GM21390 (cell line): ENCODE results near the gene COCH.
A peak's percentile ranks its signal among the peaks of the same experiment; 100 is the strongest.
"Not testable (repeated sequence)": the region's sequence is repeated elsewhere in the genome, so short reads cannot be mapped to it uniquely, and the experiment has no call there.

Source experiments
- ATAC-seq: cut with Tn5 transposase; IDR thresholded peaks from one replicate; pipeline ENCODE4 v1.9.1; 2021; ENCODE audit not compliant: unreplicated experiment

COCH gene

GRCh38 chr14:30874999-30875787, 834 bp downstream of the COCH start:
- peak; percentile 38 for ATAC-seq

DNA sequence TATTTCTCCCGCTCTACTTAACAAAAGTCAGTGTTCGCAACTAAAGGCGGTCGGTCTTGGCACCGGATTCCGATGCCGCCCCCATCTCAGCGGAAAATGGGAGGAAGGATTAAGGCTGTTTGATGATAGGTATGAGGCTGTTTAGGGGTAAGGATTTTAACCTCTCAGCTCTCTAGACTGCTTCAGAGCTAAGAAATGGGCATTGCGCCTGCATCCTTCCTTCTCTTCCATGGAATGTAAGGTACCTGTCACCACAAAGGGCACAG, 1.4 kb downstream of the COCH start:
- no peak for ATAC-seq

- no peak for ATAC-seq
These were observed 2.3 kb downstream of the COCH start for GRCh38 chr14:30876692-30877091.

DNA sequence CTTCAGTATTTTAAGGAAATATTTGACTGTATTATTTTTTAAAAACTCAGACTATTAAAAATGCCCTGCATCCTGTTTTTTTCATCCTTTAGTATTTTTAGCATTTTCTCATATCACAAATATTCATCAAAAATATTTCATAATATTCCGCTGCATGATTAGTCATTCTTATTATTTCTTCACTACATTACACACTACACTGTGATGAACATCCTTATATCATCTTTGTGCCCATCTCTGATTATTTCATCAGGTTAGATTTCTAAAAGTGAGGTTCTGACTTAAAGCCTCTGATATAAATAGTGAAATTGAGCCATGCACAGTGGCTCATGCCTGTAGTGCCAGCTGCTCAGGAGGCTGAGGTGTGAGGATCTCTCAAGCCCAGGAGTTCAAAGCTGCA, 8.1 kb downstream of the COCH start:
- ATAC-seq, result no peak

DNA sequence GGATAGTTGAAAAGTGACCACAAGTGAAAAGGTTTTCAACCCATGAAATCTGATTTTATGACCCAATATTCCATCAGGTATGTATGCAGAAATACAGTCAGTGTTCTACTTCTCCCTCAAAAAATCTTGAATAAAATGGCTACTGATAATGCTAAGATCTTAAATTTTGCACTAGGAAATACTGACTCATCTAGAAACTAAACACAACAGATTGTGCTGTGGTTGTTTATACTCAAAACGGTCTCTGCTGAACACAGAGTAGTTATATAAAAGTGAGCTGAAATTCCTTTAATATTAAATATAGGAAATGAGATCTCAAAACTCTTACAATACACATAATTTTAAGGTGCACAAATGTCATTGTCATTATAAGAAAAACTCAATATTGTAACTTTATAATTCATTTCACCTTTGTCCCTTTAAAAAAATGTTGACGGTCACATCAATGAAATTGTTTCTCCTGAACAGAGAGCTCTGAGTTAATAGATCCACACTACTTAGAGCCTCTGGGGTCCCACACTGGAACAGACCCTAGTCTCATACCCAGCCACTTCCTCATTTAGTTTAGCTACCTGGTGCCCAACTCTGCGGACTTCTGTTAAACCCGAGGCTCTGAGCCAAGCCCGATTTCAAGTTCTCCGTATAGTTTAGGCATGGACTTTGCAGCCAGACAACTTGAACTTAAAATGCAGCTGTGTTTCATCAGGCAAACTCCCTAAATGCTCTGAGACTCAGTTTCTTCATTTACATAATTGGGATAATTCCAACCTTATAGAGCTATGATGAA, 9.3 kb downstream of the COCH start:
- no peak for ATAC-seq

- no peak for ATAC-seq
These were observed 10.5 kb downstream of the COCH start for GRCh38 chr14:30884901-30885300.

- no peak for ATAC-seq
These were observed 11.7 kb downstream of the COCH start for GRCh38 chr14:30885840-30886740.

GRCh38 chr14:30888480-30889243, 14.3 kb downstream of the COCH start:
- no peak for ATAC-seq

- no peak for ATAC-seq
These were observed 14.9 kb downstream of the COCH start for GRCh38 chr14:30889244-30889594.

GRCh38 chr14:30893819-30894218, 19.5 kb downstream of the COCH start:
- ATAC-seq, result no peak

DNA sequence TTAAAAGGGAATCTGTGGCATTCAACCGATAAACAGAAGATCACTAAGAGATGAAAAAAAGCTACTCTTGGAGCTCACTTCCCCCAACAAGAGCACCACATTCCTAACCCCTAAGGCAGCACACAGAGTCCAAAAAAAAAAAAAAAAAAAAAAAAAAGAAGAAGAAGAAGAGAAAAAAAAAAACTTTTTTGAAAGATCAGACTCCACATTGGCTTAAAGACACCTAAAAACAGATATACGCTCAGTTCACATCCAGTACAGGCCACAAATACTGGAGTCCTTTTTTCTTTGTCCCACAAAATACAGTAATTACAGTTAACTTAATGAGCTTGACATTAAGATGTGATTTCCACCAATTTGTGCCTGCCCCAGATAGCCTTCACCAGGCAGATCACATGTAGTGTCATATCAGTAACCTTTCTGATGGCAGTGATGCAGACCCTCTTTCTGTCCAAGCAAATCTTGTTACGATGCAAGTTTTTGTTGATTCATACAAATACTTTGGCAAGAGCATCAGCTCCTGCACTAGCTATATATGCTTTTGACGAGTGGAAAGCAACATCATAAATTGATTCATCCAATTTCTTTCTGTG, 20.7 kb downstream of the COCH start:
- no peak for ATAC-seq

DNA sequence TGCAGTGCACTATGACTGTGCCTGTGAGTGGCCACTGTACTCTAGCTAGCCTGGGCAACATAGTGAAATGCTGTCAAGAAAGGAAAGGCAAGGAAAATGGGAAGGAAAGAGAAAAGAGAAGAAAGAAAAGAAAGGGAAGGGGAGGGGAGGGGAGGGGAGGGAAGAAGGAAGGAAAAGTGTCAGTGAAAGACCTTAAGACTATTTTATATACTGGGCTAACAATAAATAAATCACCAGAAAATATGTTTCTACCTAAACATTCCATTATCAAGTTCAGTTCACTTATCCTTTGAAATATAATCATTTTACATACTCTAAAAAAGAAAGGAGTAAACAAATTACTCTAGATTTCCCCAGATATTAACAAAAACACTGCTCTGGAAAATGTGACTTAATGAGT, 22.1 kb downstream of the COCH start:
- no peak for ATAC-seq

- not testable (repeated sequence) for ATAC-seq
These were observed 22.8 kb downstream of the COCH start for GRCh38 chr14:30897121-30897520.

GRCh38 chr14:30903285-30904124, 29.1 kb downstream of the COCH start:
- ATAC-seq, result no peak

DNA sequence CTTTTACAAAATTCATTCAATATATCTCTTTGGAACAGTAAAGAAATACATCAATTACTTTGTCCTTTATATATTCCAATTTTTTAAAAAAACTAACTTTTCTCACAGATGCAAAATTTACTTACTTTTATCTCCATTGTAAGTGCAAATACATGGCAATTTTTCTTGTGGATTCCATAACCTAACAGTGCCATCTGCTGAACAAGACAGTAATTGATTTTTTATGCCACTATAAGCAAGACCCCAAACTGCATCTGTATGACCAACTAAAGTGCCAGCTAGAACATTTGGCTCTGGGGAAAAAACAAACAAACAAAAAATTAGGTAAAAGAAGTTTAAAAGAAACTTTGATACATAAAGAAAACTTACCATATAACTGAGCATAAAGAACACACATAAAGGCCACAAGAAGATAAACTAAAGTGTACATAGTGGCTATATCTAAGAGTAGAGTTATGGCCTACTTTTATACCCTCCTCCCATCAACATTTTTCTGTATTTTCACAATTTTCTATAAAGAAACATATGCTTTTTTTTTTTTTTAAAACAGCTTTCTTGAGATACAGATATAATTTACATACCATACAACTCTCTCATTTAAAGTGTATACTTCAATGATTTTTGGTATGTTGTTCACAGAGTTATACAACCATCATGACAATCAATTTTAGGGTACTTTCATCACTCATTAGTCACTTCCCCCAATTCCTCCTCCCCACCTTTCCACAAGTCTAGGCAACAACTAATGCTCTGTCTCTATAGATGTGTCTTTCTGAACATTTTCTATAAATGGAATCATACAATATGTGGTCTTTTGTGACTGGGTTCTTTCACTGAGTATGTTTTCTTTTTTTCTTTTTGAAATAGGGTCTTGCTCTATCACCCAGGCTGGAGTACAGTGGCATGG, 32.6 kb downstream of the COCH start:
- no peak for ATAC-seq

DNA sequence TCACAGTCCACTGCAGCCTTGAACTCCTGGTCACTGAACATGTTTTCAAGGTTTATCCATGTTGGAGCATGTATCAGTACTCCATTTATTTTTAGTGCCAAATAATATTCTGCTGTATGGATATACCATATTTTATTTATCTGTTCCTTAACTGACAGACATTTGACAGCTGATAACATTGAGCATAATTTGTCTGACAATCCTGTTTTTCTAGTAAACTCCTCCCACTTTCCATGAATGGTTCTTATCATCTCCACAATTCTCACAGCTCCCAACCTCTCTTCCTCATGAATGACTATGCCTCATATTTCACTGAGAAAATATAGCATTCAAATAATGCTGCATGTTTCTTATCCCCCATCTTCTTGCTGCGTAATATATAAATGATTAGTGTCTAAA, 33.3 kb downstream of the COCH start:
- no peak for ATAC-seq

DNA sequence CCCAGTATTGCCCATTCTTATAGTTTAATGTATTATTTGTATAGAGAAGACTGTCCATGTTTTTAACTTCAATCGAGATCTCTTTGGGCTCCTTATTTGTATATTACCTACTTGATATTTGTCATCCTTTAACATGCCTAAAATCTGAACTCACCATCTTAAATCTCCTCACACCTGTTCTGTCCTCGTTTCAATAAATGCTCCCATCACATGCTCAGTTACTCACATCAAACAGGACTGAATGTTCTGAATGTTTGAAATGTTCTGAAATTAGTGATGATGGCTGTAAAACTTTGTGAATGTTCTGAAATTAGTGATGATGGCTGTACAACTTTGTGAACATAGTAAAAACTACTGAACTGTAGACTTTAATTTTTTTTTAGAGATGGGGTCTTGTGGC, 34.5 kb downstream of the COCH start:
- ATAC-seq, result no peak

DNA sequence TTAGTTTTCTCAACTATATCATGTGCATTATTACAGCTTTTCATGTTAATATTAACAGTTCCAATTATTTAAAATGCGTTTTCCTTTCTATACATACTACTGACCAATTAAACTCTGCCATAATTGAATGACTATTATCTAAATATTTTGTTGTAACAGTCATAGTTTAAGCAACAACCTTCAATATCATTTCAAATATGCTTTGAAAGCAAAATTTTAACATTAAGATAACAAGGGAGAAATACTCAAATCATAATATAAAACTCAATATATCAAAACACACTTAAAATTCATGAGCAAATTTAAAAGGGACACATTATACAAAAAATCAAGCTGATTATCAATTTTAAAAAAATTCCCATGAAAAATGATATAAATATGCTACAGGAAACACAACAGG, 40.5 kb downstream of the COCH start:
- no peak for ATAC-seq

- no peak for ATAC-seq
These were observed 41.2 kb downstream of the COCH start for GRCh38 chr14:30915596-30915995.
